Left lung (tissue), 10 donors: ENCODE data around the gene ATP2A1. TPM values are rescaled to one million over a fixed set of nuclear protein-coding genes. Genes with fewer than 3 reads are reported as not detected.

Source experiments
- ATAC-seq: fragments of 200-7000 bp; cut with Tn5 transposase; one replicate; pipeline ENCODE4 v1.9.1; 2020; ENCODE audit warnings: moderate library complexity
- DNase-seq, 4 donors: peaks; one replicate each; pipeline ENCODE4 v3.0.0-alpha.2; 2013 to 2020
- H3K27ac ChIP-seq, 2 donors: fragments of 200-600 bp; sonication (generic) in 1 of 2; one replicate each; pipeline versions ENCODE4 v1.5.0 to v1.8.0; 2020 to 2021
- H3K27me3 ChIP-seq, 2 donors: fragments of 200-600 bp; sonication (generic) in 1 of 2; one replicate each; pipeline versions ENCODE4 v1.5.0 to v1.8.0; 2020 to 2021
- H3K36me3 ChIP-seq, 2 donors: fragments of 200-600 bp; sonication (generic) in 1 of 2; one replicate each; pipeline versions ENCODE4 v1.5.0 to v1.8.0; 2020 to 2021
- H3K4me1 ChIP-seq, 2 donors: fragments of 200-600 bp; one replicate each; pipeline ENCODE4 v1.8.0; 2021
- H3K4me3 ChIP-seq, 2 donors: fragments of 200-600 bp; sonication (generic) in 1 of 2; one replicate each; pipeline versions ENCODE4 v1.5.0 to v1.8.0; 2020 to 2021; ENCODE audit warnings: mild to moderate bottlenecking in 1 of 2
- H3K9me3 ChIP-seq, 2 donors: fragments of 200-600 bp; sonication (generic) in 1 of 2; one replicate each; pipeline versions ENCODE4 v1.5.0 to v1.8.0; 2020 to 2021
- CTCF ChIP-seq, 2 donors: fragments of 200-600 bp; sonication (generic) in 1 of 2; IDR thresholded peaks; one replicate each; pipeline versions ENCODE4 v1.5.0 to v1.8.0; 2021; ENCODE audit warnings: antibody characterized with exemption in 2 of 2
- intact Hi-C, 2 donors: fragments of 100-400 bp; cut with DNase I; formaldehyde crosslinking; loops; one replicate each; pipeline versions ENCODE4 v1.11.2 to v1.14.2; 2022
- microRNA-seq, 2 donors: library from miRNA; unstranded; fragments of <30 nt; microRNA quantifications; one replicate each; pipeline ENCODE4, GENCODE V29; 2019
- polyA plus RNA-seq, 6 donors: library from polyadenylated mRNA; unstranded; fragments of 120-200 nt; gene quantifications; one replicate each; pipeline ENCODE4 v1.2.1, GENCODE V29; 2013; ENCODE audit not compliant: insufficient read length in 6 of 6
- total RNA-seq, 2 donors: library from RNA; stranded (reverse); fragmentation: NEBNext Ultra II Directional; extraction: Animal tissue kit (Norgen Biotek cat#: 25700); gene quantifications; one replicate each; pipeline ENCODE4 v1.2.1, GENCODE V29; 2021
- donor health status: DM: no; HTN: yes; CAD: no.
- donor health status: DM: no; HTN: no; CAD: no.

ATP2A1 gene
- total and polyA plus RNA-seq, 8 donors: 0.38 to 3.1 (median 2.5) TPM

GRCh38 chr16:28951410-28951943 is 73.2 kb downstream of the ATP2A1 start:
- intact Hi-C loops: no loop called here
- Histone ChIP-seq H3K27ac (peak overlapping the region in 1 of 2 donors; percentile 86), H3K9me3 (no peaks in the 10 kb centered on the region), H3K4me3 (peak overlapping the region; percentile 93 to 99), H3K36me3 (peaks cover 0 to 36% of the 10 kb centered on the region in 2 donors), H3K27me3 (no peaks in the 10 kb centered on the region), H3K4me1 (peaks cover 8 to 22% of the 10 kb centered on the region in 2 donors)
- ATAC-seq (no peak), DNase-seq (peak in 2 of 4 donors; percentile 41 to 46)
- no peak for TF ChIP-seq CTCF (IDR thresholded peaks at IDR 0.05)

Small RNA genes lying within 50 kb of the gene (microRNA-seq; reads per million reads assigned to microRNA genes)
- 0 reads per million in 2 donors for gene MIR4721

Other genes starting within 250 kb of the ATP2A1 start
- gene NPIPB8, start 240.4 kb upstream of the ATP2A1 start, total RNA-seq: under 1 TPM; 0.16 to 0.38 TPM
- 1 to 10 TPM; 1.1 to 6.0 (median 2.2) TPM for gene NPIPB8, start 240.4 kb upstream of the ATP2A1 start, polyA plus RNA-seq
- gene EIF3C, start 167.0 kb upstream of the ATP2A1 start, total RNA-seq: 100 to 1,000 TPM; 354 to 395 TPM
- 100 to 1,000 TPM; 273 to 478 (median 321) TPM for gene EIF3C, start 167.0 kb upstream of the ATP2A1 start, polyA plus RNA-seq
- 1 to 10 TPM; 1.2 to 1.5 TPM for gene NPIPB9, start 126.7 kb upstream of the ATP2A1 start, total RNA-seq
- gene NPIPB9, start 126.7 kb upstream of the ATP2A1 start, polyA plus RNA-seq: 1 to 10 TPM in 5 of 6 donors, under 1 TPM in 1; 0.47 to 4.5 (median 2.7) TPM
- 100 to 1,000 TPM; 114 to 153 TPM for gene ATXN2L, start 55.5 kb upstream of the ATP2A1 start, total RNA-seq
- gene ATXN2L, start 55.5 kb upstream of the ATP2A1 start, polyA plus RNA-seq: 100 to 1,000 TPM in 2 of 6 donors, 10 to 100 TPM in 4; 87.2 to 144 (median 98.4) TPM
- gene TUFM, start 32.1 kb upstream of the ATP2A1 start, total RNA-seq: 100 to 1,000 TPM; 146 to 176 TPM
- gene TUFM, start 32.1 kb upstream of the ATP2A1 start, polyA plus RNA-seq: 100 to 1,000 TPM; 156 to 205 (median 170) TPM
- 10 to 100 TPM; 36.9 to 42.4 TPM for gene SH2B1, start 14.6 kb upstream of the ATP2A1 start, total RNA-seq
- gene SH2B1, start 14.6 kb upstream of the ATP2A1 start, polyA plus RNA-seq: 10 to 100 TPM; 50.0 to 63.1 (median 55.5) TPM
- gene RABEP2, start 46.8 kb downstream of the ATP2A1 start, total RNA-seq: 10 to 100 TPM; 21.4 to 24.5 TPM
- gene RABEP2, start 46.8 kb downstream of the ATP2A1 start, polyA plus RNA-seq: 10 to 100 TPM; 22.8 to 35.8 (median 24.8) TPM
- gene CD19, start 53.5 kb downstream of the ATP2A1 start, total RNA-seq: under 1 TPM; 0.29 to 0.52 TPM
- under 1 TPM; 0.42 to 0.85 (median 0.59) TPM for gene CD19, start 53.5 kb downstream of the ATP2A1 start, polyA plus RNA-seq
- gene NFATC2IP, start 72.4 kb downstream of the ATP2A1 start, total RNA-seq: 10 to 100 TPM; 37.3 to 42.4 TPM
- gene NFATC2IP, start 72.4 kb downstream of the ATP2A1 start, polyA plus RNA-seq: 10 to 100 TPM; 60.5 to 76.7 (median 72.7) TPM
- gene SPNS1, start 96.3 kb downstream of the ATP2A1 start, total RNA-seq: 10 to 100 TPM; 52.8 to 61.5 TPM
- gene SPNS1, start 96.3 kb downstream of the ATP2A1 start, polyA plus RNA-seq: 10 to 100 TPM; 27.3 to 37.2 (median 29.9) TPM
- gene LAT, start 106.6 kb downstream of the ATP2A1 start, total RNA-seq: 10 to 100 TPM in 1 of 2 donors, 1 to 10 TPM in 1; 5.8 to 14.0 TPM
- 1 to 10 TPM; 5.1 to 7.9 (median 7.0) TPM for gene LAT, start 106.6 kb downstream of the ATP2A1 start, polyA plus RNA-seq